PC-3 (cell line): ENCODE results near the gene SERPINE2. TPM values are rescaled to one million over a fixed set of nuclear protein-coding genes. Genes with fewer than 3 reads are reported as not detected.
"Not testable (repeated sequence)": the region's sequence is repeated elsewhere in the genome, so short reads cannot be mapped to it uniquely, and the experiment has no call there.

ENCODE experiments used
- ATAC-seq: fragments of 200-7000 bp; cut with Tn5 transposase; 2 replicates; pipeline ENCODE4 v1.9.1; 2020; ENCODE audit warnings: mild to moderate bottlenecking, moderate library complexity
- BruUV-seq: library from RNA; stranded (reverse); fragments of 400-500 nt; replicated peaks from 2 replicates; lab custom pipeline; 2021; lab: Mats Ljungman, UMichigan
- CTCF ChIA-PET: fragments of 300-600 bp; sonication (Branson Sonifier 250); formaldehyde crosslinking; loops from one replicate; lab custom pipeline; 2022; ENCODE audit warnings: antibody characterized with exemption; lab: Charles Lee
- POLR2A ChIA-PET: fragments of 300-600 bp; sonication (Branson Sonifier 250); formaldehyde crosslinking; loops from one replicate; lab custom pipeline; 2022; ENCODE audit warnings: antibody characterized with exemption; ENCODE audit not compliant: unreplicated experiment; lab: Charles Lee
- DNase-seq: peaks from one replicate; pipeline ENCODE4 v3.0.0-alpha.2; 2015
- H2AFZ ChIP-seq: fragments of 300-600 bp; sonication (generic); 2 replicates; pipeline ENCODE4 v1.6.0; 2016; ENCODE audit warnings: antibody characterized with exemption, low read length
- H3F3A ChIP-seq: fragments of 300-600 bp; sonication (generic); one replicate; pipeline ENCODE4 v1.6.0; 2017; ENCODE audit warnings: antibody characterized with exemption, low read length, control low read depth, mild to moderate bottlenecking; ENCODE audit not compliant: unreplicated experiment
- H3K27ac ChIP-seq: fragments of 300-600 bp; sonication (generic); 2 replicates; pipeline ENCODE4 v1.5.1; 2016; ENCODE audit warnings: mild to moderate bottlenecking, low read length
- H3K27me3 ChIP-seq: fragments of 300-600 bp; sonication (generic); 2 replicates; pipeline ENCODE4 v1.6.1; 2016; ENCODE audit warnings: low read length, mixed read lengths
- H3K36me3 ChIP-seq: fragments of 300-600 bp; sonication (generic); 2 replicates; pipeline ENCODE4 v1.6.1; 2016; ENCODE audit warnings: low read depth, mixed run types, low read length, mixed read lengths
- H3K4me1 ChIP-seq: fragments of 300-600 bp; sonication (generic); 2 replicates; pipeline ENCODE4 v1.5.1; 2016; ENCODE audit warnings: low read length; ENCODE audit not compliant: insufficient read depth
- H3K4me2 ChIP-seq: fragments of 300-600 bp; sonication (generic); 2 replicates; pipeline ENCODE4 v1.6.0; 2016; ENCODE audit warnings: low read length
- H3K4me3 ChIP-seq: fragments of 300-600 bp; sonication (generic); 2 replicates; pipeline ENCODE4 v1.5.1; 2016; ENCODE audit warnings: mild to moderate bottlenecking, low read length, mixed read lengths
- H3K79me2 ChIP-seq: fragments of 300-600 bp; sonication (generic); 2 replicates; pipeline ENCODE4 v1.6.1; 2017; ENCODE audit warnings: low read length, mixed read lengths
- H3K9ac ChIP-seq: fragments of 300-600 bp; sonication (generic); 2 replicates; pipeline ENCODE4 v1.6.0; 2016; ENCODE audit warnings: mild to moderate bottlenecking, low read length
- H3K9me2 ChIP-seq: fragments of 300-600 bp; sonication (generic); replicated peaks from 2 replicates; pipeline ENCODE4 v1.6.1; 2016; ENCODE audit warnings: mixed run types, low read length, mixed read lengths
- H3K9me3 ChIP-seq: fragments of 300-600 bp; sonication (generic); 2 replicates; pipeline ENCODE4 v1.6.1; 2016; ENCODE audit warnings: low read length, mixed read lengths
- H4K20me1 ChIP-seq: fragments of 300-600 bp; sonication (generic); 2 replicates; pipeline ENCODE4 v1.6.1; 2016; ENCODE audit warnings: low read length, mixed read lengths
- CTCF ChIP-seq: fragments of 300-600 bp; sonication (generic); conservative IDR thresholded peaks from 2 replicates; pipeline ENCODE4 v1.5.1; 2017; ENCODE audit warnings: antibody characterized with exemption, low read depth, mild to moderate bottlenecking, low read length
- EZH2 ChIP-seq: fragments of 300-600 bp; sonication (generic); IDR thresholded peaks from one replicate; pipeline ENCODE4 v1.6.1; 2017; ENCODE audit warnings: antibody characterized with exemption, mild to moderate bottlenecking, low read length; ENCODE audit not compliant: unreplicated experiment
- EZH2phosphoT487 ChIP-seq: fragments of 300-600 bp; sonication (generic); IDR thresholded peaks from 2 replicates; pipeline ENCODE4 v1.6.1; 2018; ENCODE audit warnings: mild to moderate bottlenecking, antibody characterized with exemption, low read length, borderline replicate concordance
- intact Hi-C: fragments of 100-400 bp; cut with micrococcal nuclease; formaldehyde crosslinking; loops from 2 replicates; pipeline ENCODE4 v1.9.0; 2023
- total RNA-seq: library from RNA; depleted of rRNA; stranded (reverse); fragments of >200 nt; gene quantifications from 2 replicates; pipeline ENCODE4 v1.2.3, GENCODE V29; 2014

SERPINE2 gene
- total RNA-seq, 1 experiment from 2014 or later, result 17.1 TPM

GRCh38 chr2:224009605-224010315 lies 29.3 kb downstream of the SERPINE2 start:
- Histone ChIP-seq H4K20me1 (no peaks in the 10 kb centered on the region), H3K36me3 (no peaks in the 10 kb centered on the region), H3K9me2 (no peaks in the 10 kb centered on the region), H3K79me2 (no peaks in the 10 kb centered on the region), H3K27me3 (no peaks in the 10 kb centered on the region), H3F3A (no peaks in the 10 kb centered on the region), H3K9me3 (no peaks in the 10 kb centered on the region), H3K9ac (no peak overlapping the region), H3K4me1 (peaks cover 11% of the 10 kb centered on the region), H3K4me2 (peak overlapping the region; percentile 46), H2AFZ (0 out of 2 replicates have a peak overlapping the region, but pooled peaks have one; percentile 28), H3K4me3 (no peak overlapping the region), H3K27ac (peak overlapping the region; percentile 46)
- DNase-seq, result peak; percentile 47
- no TSS peak for BruUV-seq
- intact Hi-C loops, result no loop called here
- TF ChIP-seq EZH2 (no peak), EZH2phosphoT487 (no peak), CTCF (no peak)
- peak; percentile 70 for ATAC-seq
- ChIA-PET CTCF (no interaction called here), POLR2A (no interaction called here)

GRCh38 chr2:224008702-224009261 lies 30.3 kb downstream of the SERPINE2 start:
- Histone ChIP-seq H4K20me1 (no peaks in the 10 kb centered on the region), H3F3A (no peaks in the 10 kb centered on the region), H3K36me3 (no peaks in the 10 kb centered on the region), H3K9me2 (no peaks in the 10 kb centered on the region), H3K4me2 (no peak overlapping the region), H2AFZ (no peak overlapping the region), H3K9ac (no peak overlapping the region), H3K79me2 (no peaks in the 10 kb centered on the region), H3K27ac (no peak overlapping the region), H3K4me3 (no peak overlapping the region), H3K9me3 (no peaks in the 10 kb centered on the region), H3K4me1 (peaks cover 11% of the 10 kb centered on the region), H3K27me3 (no peaks in the 10 kb centered on the region)
- ChIA-PET POLR2A (no interaction called here), CTCF (no interaction called here)
- BruUV-seq, result no TSS peak
- ATAC-seq (no peak), DNase-seq (no peak)
- intact Hi-C loops, result no loop called here
- TF ChIP-seq EZH2phosphoT487, result no peak

- Histone ChIP-seq H3K9ac (no peak overlapping the region), H4K20me1 (no peaks in the 10 kb centered on the region), H3K9me2 (no peaks in the 10 kb centered on the region), H3K27me3 (no peaks in the 10 kb centered on the region), H3K27ac (no peak overlapping the region), H3K9me3 (no peaks in the 10 kb centered on the region), H3F3A (no peaks in the 10 kb centered on the region), H3K4me1 (no peaks in the 10 kb centered on the region; the same call in 1 of the 2 replicates), H2AFZ (no peak overlapping the region), H3K4me2 (no peak overlapping the region), H3K36me3 (no peaks in the 10 kb centered on the region; the same call in 1 of the 2 replicates), H3K4me3 (no peak overlapping the region), H3K79me2 (no peaks in the 10 kb centered on the region)
- ChIA-PET CTCF (no interaction called here), POLR2A (no interaction called here)
- BruUV-seq, result no TSS peak
- intact Hi-C loops, result no loop called here
- no peak for TF ChIP-seq EZH2phosphoT487
- TF ChIP-seq CTCF, result no peak
- no peak for TF ChIP-seq EZH2
- ATAC-seq (no peak), DNase-seq (no peak)
These were observed 34.9 kb downstream of the SERPINE2 start for GRCh38 chr2:224004105-224004695.

- H3K36me3 ChIP-seq, H2AFZ ChIP-seq, H3K79me2 ChIP-seq, H3K4me3 ChIP-seq, H3F3A ChIP-seq, POLR2A ChIA-PET, BruUV-seq, H3K9me3 ChIP-seq, intact Hi-C loops, H4K20me1 ChIP-seq, H3K27me3 ChIP-seq, CTCF ChIA-PET, H3K9me2 ChIP-seq, ATAC-seq, DNase-seq, H3K27ac ChIP-seq, H3K4me2 ChIP-seq, H3K4me1 ChIP-seq, H3K9ac ChIP-seq: not testable (repeated sequence)
These were observed 38.4 kb downstream of the SERPINE2 start for GRCh38 chr2:224000662-224001061.
